Measurements from ENCODE around the gene ALKBH3. TPM values are rescaled to one million over a fixed set of nuclear protein-coding genes. Genes with fewer than 3 reads are reported as not detected.

ALKBH3 gene
- total and polyA plus RNA-seq, 2 donors (not counting 3 experiments of a cell fraction or from before 2014, with no cell fraction given) = 28.0 to 34.7 TPM

DNA sequence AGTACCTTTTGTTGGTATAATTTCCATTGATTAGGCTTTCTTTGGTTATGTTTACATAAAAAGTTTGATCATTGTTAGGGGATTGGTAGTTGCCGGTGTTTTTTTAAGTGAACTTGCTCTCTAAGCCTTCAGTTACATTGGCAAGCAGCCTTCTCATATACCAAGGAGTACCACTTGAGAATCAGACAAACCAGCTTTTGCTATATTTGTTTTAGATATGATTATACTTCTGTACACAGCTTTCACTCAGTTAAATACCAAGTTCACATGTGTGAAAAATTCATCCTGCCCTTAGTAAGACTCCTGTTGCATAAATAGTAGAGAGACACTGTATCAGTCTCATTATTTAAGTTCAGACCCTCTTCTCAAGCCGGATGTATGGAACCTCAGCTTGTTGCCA, 22.4 kb downstream of the ALKBH3 start:
- H3K4me2 ChIP-seq (ENCODE audit: insufficient read depth, low read length) = no peak overlapping the region
- no peak for FAIRE-seq
- no peaks in the 10 kb centered on the region for H3K27me3 ChIP-seq (ENCODE audit: control insufficient read depth in 2 of 2, insufficient read depth in 2 of 2, low read length in 2 of 2)
- no peak overlapping the region for H2AFZ ChIP-seq (ENCODE audit: low read depth, low read length)
- no peak overlapping the region for H3K4me3 ChIP-seq (replicated peaks in 1 of 3; ENCODE audit: insufficient read depth in 1 of 3, low read depth in 1 of 3, low read length in 3 of 3)
- BruUV-seq (replicated peaks) = no TSS peak
- no peaks in the 10 kb centered on the region for H3K79me2 ChIP-seq (ENCODE audit: control insufficient read depth, insufficient read depth, low read length)
- H3K27ac ChIP-seq (ENCODE audit: insufficient read depth, low read depth, low read length) = no peak overlapping the region
- no peaks in the 10 kb centered on the region for H3K9me1 ChIP-seq (replicated peaks; ENCODE audit: control insufficient read depth, extremely low read depth, insufficient read depth, low read length)
- DNase-seq (ENCODE audit: low read depth, low spot score) = no peak
- dilution Hi-C loops (cut with MboI; ENCODE audit: extremely low pct_ligation_motif_present, low sequenced_read_pairs) = no loop called here
- H3K9ac ChIP-seq (replicated peaks; ENCODE audit: extremely low read depth, insufficient read depth, low read length) = no peak overlapping the region
- intact Hi-C loops (cut with micrococcal nuclease) = no loop called here
- H4K20me1 ChIP-seq (replicated peaks; ENCODE audit: control insufficient read depth, extremely low read depth, insufficient read depth, low read length) = no peaks in the 10 kb centered on the region
- H3K36me3 ChIP-seq (ENCODE audit: control insufficient read depth in 2 of 2, extremely low read depth in 1 of 2, insufficient read depth in 2 of 2, low read length in 2 of 2) = peaks cover 0 to 2% of the 10 kb centered on the region in 2 experiments
- H3K4me1 ChIP-seq (ENCODE audit: control insufficient read depth, extremely low read depth, insufficient read depth, low read length) = peaks cover 27% of the 10 kb centered on the region
- TF ChIP-seq GATA2 (IDR thresholded peaks at IDR 0.05; ENCODE audit: insufficient read depth, insufficient read length, low read depth, low read length) (no peak), MYC (IDR thresholded peaks at IDR 0.05; ENCODE audit: low read depth, low read length) (no peak), JUN (IDR thresholded peaks at IDR 0.05; ENCODE audit: borderline replicate concordance, insufficient read depth, insufficient read length, low read depth) (no peak), POLR2AphosphoS5 (IDR thresholded peaks at IDR 0.05; ENCODE audit: insufficient read depth, low read depth, low read length) (no peak)
- TF ChIP-seq, protein P1, sequence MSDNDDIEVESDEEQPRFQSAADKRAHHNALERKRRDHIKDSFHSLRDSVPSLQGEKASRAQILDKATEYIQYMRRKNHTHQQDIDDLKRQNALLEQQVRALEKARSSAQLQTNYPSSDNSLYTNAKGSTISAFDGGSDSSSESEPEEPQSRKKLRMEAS (IDR thresholded peaks at IDR 0.05; ENCODE audit: insufficient read depth, insufficient read length) = no peak
- ChIA-PET POLR2A (interaction anchor here (0.8 kb wide), 2 partner anchors 16 to 39 kb away, joined by 3 to 6 read pairs; partner anchors contain the start of gene C11orf96), CTCF (interaction anchor here (0.7 to 4.4 kb wide), 4 partner anchors 14 to 52 kb away, joined by 3 to 42 read pairs (median 13); no protein-coding TSS in a partner anchor)
- no peaks in the 10 kb centered on the region for H3K9me3 ChIP-seq (replicated peaks; ENCODE audit: control insufficient read depth, insufficient read depth, low read length)

GRCh38 chr11:43903969-43904368, 23.3 kb downstream of the ALKBH3 start:
- dilution Hi-C loops (cut with MboI; ENCODE audit: extremely low pct_ligation_motif_present, low sequenced_read_pairs) = no loop called here

More at GRCh38 chr11:43903969-43904368, 23.3 kb downstream of the ALKBH3 start:
- no peaks in the 10 kb centered on the region for H3K9me1 ChIP-seq (replicated peaks; ENCODE audit: control insufficient read depth, extremely low read depth, insufficient read depth, low read length)
- H3K4me3 ChIP-seq (replicated peaks in 1 of 3; ENCODE audit: insufficient read depth in 1 of 3, low read depth in 1 of 3, low read length in 3 of 3) = no peak overlapping the region
- H3K4me2 ChIP-seq (ENCODE audit: insufficient read depth, low read length) = no peak overlapping the region
- intact Hi-C loops (cut with micrococcal nuclease) = no loop called here
- H3K27me3 ChIP-seq (ENCODE audit: control insufficient read depth in 2 of 2, insufficient read depth in 2 of 2, low read length in 2 of 2) = no peaks in the 10 kb centered on the region
- H3K36me3 ChIP-seq (ENCODE audit: control insufficient read depth in 2 of 2, extremely low read depth in 1 of 2, insufficient read depth in 2 of 2, low read length in 2 of 2) = no peaks in the 10 kb centered on the region
- H2AFZ ChIP-seq (ENCODE audit: low read depth, low read length) = no peak overlapping the region
- H4K20me1 ChIP-seq (replicated peaks; ENCODE audit: control insufficient read depth, extremely low read depth, insufficient read depth, low read length) = no peaks in the 10 kb centered on the region
- no peak overlapping the region for H3K27ac ChIP-seq (ENCODE audit: insufficient read depth, low read depth, low read length)
- no peaks in the 10 kb centered on the region for H3K79me2 ChIP-seq (ENCODE audit: control insufficient read depth, insufficient read depth, low read length)
- no peak for DNase-seq (ENCODE audit: low read depth, low spot score)
- no TSS peak for BruUV-seq (replicated peaks)
- H3K9ac ChIP-seq (replicated peaks; ENCODE audit: extremely low read depth, insufficient read depth, low read length) = no peak overlapping the region
- no peak for FAIRE-seq
- peaks cover 19% of the 10 kb centered on the region for H3K4me1 ChIP-seq (ENCODE audit: control insufficient read depth, extremely low read depth, insufficient read depth, low read length)
- H3K9me3 ChIP-seq (replicated peaks; ENCODE audit: control insufficient read depth, insufficient read depth, low read length) = no peaks in the 10 kb centered on the region
- POLR2A ChIA-PET = interaction anchor here (0.8 kb wide), 2 partner anchors 15 to 38 kb away, joined by 3 to 6 read pairs; partner anchors contain the start of gene C11orf96
- no peak for TF ChIP-seq POLR2A (IDR thresholded peaks at IDR 0.05; ENCODE audit: low read depth, low read length)
- TF ChIP-seq EZH2 (IDR thresholded peaks at IDR 0.05; ENCODE audit: borderline replicate concordance, low read depth, low read length, severe bottlenecking) = no peak
- no peak for TF ChIP-seq CTCF (IDR thresholded peaks at IDR 0.05; ENCODE audit: extremely low read depth in 1 of 2, insufficient read depth in 1 of 2, low read depth in 1 of 2, low read length in 2 of 2)
- no peak for TF ChIP-seq MYC (IDR thresholded peaks at IDR 0.05; ENCODE audit: low read depth, low read length)
- no peak for TF ChIP-seq GATA2 (IDR thresholded peaks at IDR 0.05; ENCODE audit: insufficient read depth, insufficient read length, low read depth, low read length)
- TF ChIP-seq JUN (IDR thresholded peaks at IDR 0.05; ENCODE audit: borderline replicate concordance, insufficient read depth, insufficient read length, low read depth) = no peak
- no peak for TF ChIP-seq FOS (IDR thresholded peaks at IDR 0.05; ENCODE audit: borderline replicate concordance, insufficient read depth, low read length)
- TF ChIP-seq, protein P1 (IDR thresholded peaks at IDR 0.05; ENCODE audit: insufficient read depth, insufficient read length) = no peak
- no peak for TF ChIP-seq POLR2AphosphoS5 (IDR thresholded peaks at IDR 0.05; ENCODE audit: insufficient read depth, low read depth, low read length)
- CTCF ChIA-PET = interaction anchor here (0.7 to 4.4 kb wide), 5 partner anchors 15 to 78 kb away, joined by 3 to 42 read pairs (median 3); no protein-coding TSS in a partner anchor

All from endothelial cell of umbilical vein (primary cell).